HG03175 (cell line): Measurements from ENCODE around the gene B3GNT5.

Experiments
- ATAC-seq: cut with Tn5 transposase; IDR thresholded peaks from one replicate; pipeline ENCODE4 v1.9.1; 2021; ENCODE audit warnings: mild to moderate bottlenecking, moderate library complexity; ENCODE audit not compliant: unreplicated experiment

B3GNT5 gene

GRCh38 chr3:183264268-183264667 lies 11.2 kb downstream of the B3GNT5 start:
- no peak for ATAC-seq

- ATAC-seq: no peak
Observed at GRCh38 chr3:183265157-183265642, 12.1 kb downstream of the B3GNT5 start.

- no peak for ATAC-seq
Observed at GRCh38 chr3:183265834-183266417, 12.9 kb downstream of the B3GNT5 start.

DNA sequence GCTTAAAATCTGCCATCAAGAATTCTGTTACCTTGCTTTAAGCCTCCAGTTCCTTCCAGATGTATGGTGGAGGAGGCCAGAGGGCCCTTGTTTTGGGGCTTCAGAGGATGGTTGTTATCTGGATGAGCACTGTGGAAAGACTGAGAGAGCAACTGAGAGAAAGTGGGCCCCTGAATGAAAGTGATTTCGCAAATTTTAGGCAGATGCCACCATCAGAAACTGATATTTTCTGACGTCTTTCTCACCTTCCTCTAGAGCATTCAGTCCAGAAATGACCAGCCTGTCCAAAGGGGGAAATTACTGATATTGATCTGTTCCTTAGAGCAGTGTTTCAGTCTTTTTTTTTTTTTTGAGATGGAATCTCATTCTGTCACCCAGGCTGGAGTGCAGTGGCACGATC lies 13.4 kb downstream of the B3GNT5 start:
- ATAC-seq: no peak

GRCh38 chr3:183267140-183267539 lies 14.1 kb downstream of the B3GNT5 start:
- ATAC-seq: no peak

- no peak for ATAC-seq
Observed at GRCh38 chr3:183268366-183268765, 15.3 kb downstream of the B3GNT5 start.

- ATAC-seq: no peak
Observed at GRCh38 chr3:183269345-183269744, 16.3 kb downstream of the B3GNT5 start.

- no peak for ATAC-seq
Observed at GRCh38 chr3:183270344-183270743, 17.3 kb downstream of the B3GNT5 start.

DNA sequence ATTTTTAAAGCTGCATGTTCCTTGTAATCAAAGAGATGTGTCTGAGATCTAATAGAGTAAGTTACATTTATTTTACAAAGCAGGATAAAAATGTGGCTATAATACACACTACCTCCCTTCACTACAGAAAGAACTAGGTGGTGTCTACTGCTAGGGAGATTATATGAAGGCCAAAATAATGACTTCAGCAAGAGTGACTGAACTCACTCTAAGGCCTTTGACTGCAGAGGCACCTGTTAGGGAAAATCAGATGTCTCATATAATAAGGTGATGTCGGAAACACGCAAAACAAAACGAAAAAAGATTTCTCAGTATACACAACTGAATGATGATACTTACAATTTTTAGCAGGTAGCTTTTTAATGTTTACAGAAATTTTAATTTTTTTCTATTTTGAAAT lies 19.1 kb downstream of the B3GNT5 start:
- no peak for ATAC-seq

GRCh38 chr3:183272791-183273190 lies 19.7 kb downstream of the B3GNT5 start:
- ATAC-seq: no peak

DNA sequence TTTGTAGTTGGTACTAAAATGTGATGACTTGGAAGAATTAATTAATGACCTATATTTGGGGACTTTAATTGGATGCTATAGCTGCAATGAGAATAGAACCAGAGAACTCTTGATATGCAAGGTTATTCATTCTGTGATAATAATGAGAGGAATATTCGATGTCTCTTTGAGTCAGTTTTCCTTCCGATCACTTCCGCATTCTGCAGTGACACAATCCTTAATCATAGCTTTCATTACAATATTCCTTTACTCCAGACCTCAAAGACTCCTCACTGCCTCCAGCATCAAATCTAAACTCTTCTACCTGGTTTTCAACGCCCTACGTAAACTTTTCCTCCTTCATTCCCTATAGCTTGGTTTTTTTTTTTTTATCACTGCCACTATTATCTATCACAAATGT lies 21.6 kb downstream of the B3GNT5 start:
- ATAC-seq: no peak

GRCh38 chr3:183275418-183275817 lies 22.4 kb downstream of the B3GNT5 start:
- ATAC-seq: no peak

- ATAC-seq: no peak
Observed at GRCh38 chr3:183275937-183276336, 22.9 kb downstream of the B3GNT5 start.

DNA sequence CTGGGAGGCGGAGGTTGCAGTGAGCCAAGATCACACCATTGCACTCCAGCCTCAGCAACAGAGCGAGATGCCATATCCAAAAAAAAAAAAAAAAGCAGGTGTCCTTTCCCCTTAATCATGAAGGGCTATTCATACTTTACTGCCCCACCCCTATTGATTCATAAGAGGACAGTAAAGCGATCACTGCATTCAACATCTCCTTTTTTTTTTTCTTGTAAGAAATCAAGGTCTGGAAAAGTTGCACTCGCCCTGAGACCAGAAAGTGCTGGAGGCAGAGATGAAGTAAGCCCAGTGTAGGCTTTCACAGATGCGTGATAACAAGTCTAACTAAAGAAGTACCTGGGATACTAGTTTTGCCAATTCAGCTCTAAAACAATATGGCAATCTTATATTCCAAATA lies 24.2 kb downstream of the B3GNT5 start:
- ATAC-seq: no peak

DNA sequence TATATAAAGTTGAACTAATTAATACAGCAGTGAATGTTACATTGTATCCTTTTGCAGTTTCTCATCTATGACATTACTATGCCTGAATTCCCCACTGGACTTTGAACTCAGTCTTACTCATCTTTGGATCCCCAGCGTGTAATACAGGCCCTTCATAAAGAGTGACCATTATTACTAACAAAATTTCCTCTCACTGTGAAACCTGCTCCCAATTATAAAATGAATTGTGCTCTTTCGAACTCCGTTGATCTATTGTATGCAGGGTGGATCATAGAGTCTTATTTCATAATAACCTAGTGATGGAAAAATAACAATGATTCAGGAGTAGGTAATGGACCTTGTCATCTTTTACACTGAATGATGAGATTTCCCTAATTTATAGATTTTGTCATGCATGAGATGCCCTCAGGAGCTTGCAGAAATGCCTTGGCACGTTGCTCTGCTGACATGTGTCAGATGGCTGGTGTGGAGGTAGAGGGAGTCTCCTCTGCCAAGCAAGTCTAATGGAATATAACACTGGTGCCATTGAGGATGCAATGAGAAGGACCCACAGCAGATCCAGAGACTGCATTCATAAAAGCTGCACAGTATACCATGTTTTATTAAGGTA lies 25.5 kb downstream of the B3GNT5 start:
- no peak for ATAC-seq

DNA sequence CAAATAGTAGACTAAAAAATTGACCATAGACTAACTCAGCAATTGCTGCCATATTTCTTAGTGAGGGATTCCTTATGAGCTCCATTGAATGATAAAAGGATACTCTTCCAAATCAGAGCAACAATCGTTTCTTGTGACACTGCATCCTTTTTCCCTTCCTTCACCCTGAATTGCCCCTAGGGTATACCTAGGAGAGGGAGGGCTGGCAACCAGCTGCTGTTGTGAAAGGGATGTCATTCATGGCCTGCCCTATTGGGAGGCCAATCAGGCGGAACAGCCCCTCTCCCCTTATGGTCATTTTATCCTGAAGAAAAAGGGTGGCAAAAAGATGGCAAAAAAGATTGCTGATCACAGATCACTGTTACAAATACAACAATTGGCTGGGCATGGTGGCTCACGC lies 26.3 kb downstream of the B3GNT5 start:
- no peak for ATAC-seq

DNA sequence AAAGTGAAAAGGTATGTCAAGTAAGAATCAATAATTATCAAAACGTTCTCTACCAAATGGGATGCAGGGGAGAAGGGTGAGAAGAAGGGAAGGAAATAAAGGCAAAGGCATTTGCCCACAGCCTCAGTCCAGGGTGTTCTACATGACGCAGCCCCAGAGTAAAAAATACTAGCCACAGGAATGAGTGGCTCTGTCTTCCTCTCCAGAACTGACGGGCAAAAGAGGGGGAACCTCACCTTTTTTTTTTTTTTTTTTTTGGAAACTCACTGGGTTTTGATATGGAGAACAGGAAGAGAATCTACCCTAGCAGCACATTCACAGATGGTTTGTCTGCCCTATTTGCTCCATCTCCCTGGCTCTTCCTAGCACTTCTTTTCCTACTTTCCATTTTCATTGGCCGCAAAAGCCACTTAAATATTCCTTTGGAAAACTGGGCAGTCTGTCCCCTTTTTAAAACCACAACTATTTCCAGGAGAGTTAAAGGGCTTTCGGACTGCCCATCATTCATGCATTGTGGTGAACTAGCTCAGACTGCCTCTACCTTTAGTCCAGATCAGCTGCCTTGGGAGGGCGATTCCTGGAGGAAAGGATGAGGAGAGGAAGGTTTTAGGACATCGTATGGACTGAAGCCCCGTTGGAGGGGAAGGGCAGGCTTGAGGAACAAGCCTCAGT lies 28.2 kb downstream of the B3GNT5 start:
- ATAC-seq: no peak

DNA sequence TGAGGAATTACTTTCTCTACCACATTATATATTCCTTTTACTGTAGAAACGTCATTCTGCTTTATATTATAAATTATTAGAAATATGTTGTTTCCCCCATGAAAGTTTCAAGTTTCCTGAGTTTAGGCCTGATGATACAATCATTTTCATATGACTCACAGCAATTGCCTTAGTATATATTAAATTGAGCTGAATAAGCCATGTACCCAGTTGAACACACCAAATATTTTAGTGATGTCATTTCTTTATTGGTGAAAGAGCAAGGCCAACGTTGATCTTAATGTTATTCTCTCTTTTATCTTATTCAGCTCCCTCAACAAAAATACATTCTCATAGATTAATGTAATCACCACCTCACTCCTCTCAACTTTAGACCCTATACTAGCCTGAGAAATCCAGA lies 30.8 kb downstream of the B3GNT5 start:
- ATAC-seq: no peak

DNA sequence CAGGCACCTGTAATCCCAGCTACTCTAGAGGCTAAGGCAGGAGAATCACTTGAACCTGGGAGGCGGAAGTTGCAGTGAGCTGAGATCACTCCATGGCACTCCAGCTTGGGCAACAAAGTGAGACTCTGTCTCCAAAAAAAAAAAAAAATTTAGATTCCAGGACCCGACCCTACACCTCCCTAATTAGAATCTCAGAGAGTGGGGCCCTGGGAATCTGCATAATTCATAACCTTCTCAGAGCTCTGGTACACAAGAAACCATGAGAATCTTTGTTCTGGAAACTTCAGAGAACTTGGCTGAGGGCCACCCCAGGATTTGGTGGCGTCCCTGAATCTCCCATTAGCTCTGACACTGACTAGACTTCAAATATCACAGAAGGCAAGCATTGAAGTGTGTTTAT lies 31.5 kb downstream of the B3GNT5 start:
- no peak for ATAC-seq

DNA sequence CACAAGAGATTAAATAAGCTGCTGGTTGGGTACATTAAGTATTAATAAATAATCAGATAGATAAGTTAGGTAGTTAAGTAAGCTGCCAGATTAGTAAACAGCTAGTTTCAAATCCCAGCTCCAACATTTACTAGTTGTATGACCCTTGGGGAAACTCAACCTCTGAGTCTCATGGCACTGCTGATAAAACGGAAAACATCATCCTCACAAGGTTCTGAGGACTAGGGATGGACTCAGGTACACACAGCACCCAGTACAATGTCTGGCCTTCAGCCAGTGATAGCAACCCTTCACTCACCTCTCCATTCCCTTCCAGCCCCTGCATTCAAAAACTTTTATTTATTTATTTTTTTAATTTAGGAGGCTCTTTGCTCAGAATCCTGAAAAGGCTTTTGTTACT lies 32.3 kb downstream of the B3GNT5 start:
- ATAC-seq: no peak

DNA sequence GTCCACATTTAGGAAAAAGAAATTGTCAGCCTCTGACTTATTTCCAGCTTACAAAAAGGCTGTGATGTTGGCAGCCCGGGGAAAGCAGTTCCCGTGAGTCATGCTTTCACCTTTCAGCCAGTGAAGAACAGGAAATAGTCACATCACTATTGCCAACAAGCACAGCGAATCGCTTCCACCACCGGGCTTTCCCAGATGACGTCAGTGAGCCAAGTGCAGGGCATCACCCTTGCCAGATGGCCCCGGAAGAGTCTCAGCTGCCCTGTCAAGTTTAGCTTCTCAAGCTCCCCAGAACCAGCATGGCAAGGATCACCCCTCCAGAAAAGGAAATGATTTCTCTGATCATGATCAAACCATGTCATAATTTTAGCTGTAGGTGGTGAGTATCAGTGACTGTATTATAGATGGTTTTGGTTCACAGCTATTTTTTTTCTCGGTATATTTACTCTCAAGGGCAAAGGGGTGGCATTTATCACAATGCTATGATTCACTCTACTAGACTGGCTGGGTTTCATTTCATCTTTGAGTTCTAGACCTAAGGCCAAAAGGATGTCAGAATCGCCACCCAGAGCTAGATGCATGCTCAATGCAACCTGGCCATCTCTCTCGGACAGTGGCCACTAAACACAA lies 32.9 kb downstream of the B3GNT5 start:
- peak; percentile 96 for ATAC-seq
